Muscle of arm (tissue), 14 donors: ENCODE results near the gene UBXN4. TPM values are rescaled to one million over a fixed set of nuclear protein-coding genes. Genes with fewer than 3 reads are reported as not detected.
"Not testable (repeated sequence)": the region's sequence is repeated elsewhere in the genome, so short reads cannot be mapped to it uniquely, and the experiment has no call there.

Source experiments
- DNase-seq: peaks from one replicate; pipeline ENCODE4 v3.0.0-alpha.2; 2013
- long read RNA-seq, 11 donors: transcript quantifications; one replicate each; lab custom pipeline, GENCODE V29; 2026
- polyA plus RNA-seq, 12 donors: library from polyadenylated mRNA; unstranded; fragments of 120-200 nt; gene quantifications; one replicate each; pipeline ENCODE4 v1.2.1, GENCODE V29; 2013; ENCODE audit not compliant: insufficient read length in 12 of 12

The UBXN4 gene
- polyA plus RNA-seq, result 100 to 1,000 TPM in 4 of 12 donors, 10 to 100 TPM in 8; 68.0 to 113 (median 88.7) TPM
- long read RNA-seq, donor 1, full-length matches to known transcripts, result 7 of 97 reads
- long read RNA-seq, donor 1, partial matches to known transcripts, result 90 of 97 reads
- long read RNA-seq, donor 1, other reads (novel, unspliced or antisense), result 0 of 97 reads
- long read RNA-seq, donor 2, full-length matches to known transcripts, result 6 of 40 reads
- long read RNA-seq, donor 2, partial matches to known transcripts, result 34 of 40 reads
- long read RNA-seq, donor 2, other reads (novel, unspliced or antisense), result 0 of 40 reads
- long read RNA-seq, donor 3, full-length matches to known transcripts, result 5 of 17 reads
- long read RNA-seq, donor 3, partial matches to known transcripts, result 12 of 17 reads
- long read RNA-seq, donor 3, other reads (novel, unspliced or antisense), result 0 of 17 reads
- long read RNA-seq, donor 4, result 0 reads
- long read RNA-seq, donor 5, full-length matches to known transcripts, result 11 of 36 reads
- long read RNA-seq, donor 5, partial matches to known transcripts, result 25 of 36 reads
- long read RNA-seq, donor 5, other reads (novel, unspliced or antisense), result 0 of 36 reads
- long read RNA-seq, donor 6, full-length matches to known transcripts, result 1 of 1 reads
- long read RNA-seq, donor 6, partial matches to known transcripts, result 0 of 1 reads
- long read RNA-seq, donor 6, other reads (novel, unspliced or antisense), result 0 of 1 reads
- long read RNA-seq, donor 7, full-length matches to known transcripts, result 2 of 11 reads
- long read RNA-seq, donor 7, partial matches to known transcripts, result 9 of 11 reads
- long read RNA-seq, donor 7, other reads (novel, unspliced or antisense), result 0 of 11 reads
- long read RNA-seq, donor 8, full-length matches to known transcripts, result 12 of 46 reads
- long read RNA-seq, donor 8, partial matches to known transcripts, result 34 of 46 reads
- long read RNA-seq, donor 8, other reads (novel, unspliced or antisense), result 0 of 46 reads
- long read RNA-seq, donor 9, full-length matches to known transcripts, result 3 of 15 reads
- long read RNA-seq, donor 9, partial matches to known transcripts, result 12 of 15 reads
- long read RNA-seq, donor 9, other reads (novel, unspliced or antisense), result 0 of 15 reads
- long read RNA-seq, donor 10, full-length matches to known transcripts, result 8 of 23 reads
- long read RNA-seq, donor 10, partial matches to known transcripts, result 15 of 23 reads
- long read RNA-seq, donor 10, other reads (novel, unspliced or antisense), result 0 of 23 reads
- long read RNA-seq, donor 11, full-length matches to known transcripts, result 5 of 35 reads
- long read RNA-seq, donor 11, partial matches to known transcripts, result 30 of 35 reads
- long read RNA-seq, donor 11, other reads (novel, unspliced or antisense), result 0 of 35 reads

GRCh38 chr2:135741395-135742324 is at the start of gene UBXN4:
Gene UBXN4, plus strand, starts transcription at chr2:135741855. Its CDS starts 75 bp downstream, at chr2:135741930.
- peak; percentile 98 for DNase-seq

- no peak for DNase-seq
Observed at GRCh38 chr2:135694711-135695110, 46.9 kb upstream of the UBXN4 start.

GRCh38 chr2:135698838-135699237 is 42.8 kb upstream of the UBXN4 start:
- DNase-seq, result no peak

GRCh38 chr2:135701442-135701841 is 40.2 kb upstream of the UBXN4 start:
- no peak for DNase-seq

- no peak for DNase-seq
Observed at GRCh38 chr2:135703300-135703699, 38.4 kb upstream of the UBXN4 start.

GRCh38 chr2:135704075-135704474 is 37.6 kb upstream of the UBXN4 start:
- not testable (repeated sequence) for DNase-seq

GRCh38 chr2:135708159-135708558 is 33.5 kb upstream of the UBXN4 start:
- DNase-seq, result no peak

GRCh38 chr2:135709992-135710391 is 31.7 kb upstream of the UBXN4 start:
- peak; percentile 56 for DNase-seq

GRCh38 chr2:135715086-135715485 is 26.6 kb upstream of the UBXN4 start:
- DNase-seq, result not testable (repeated sequence)

- no peak for DNase-seq
Observed at GRCh38 chr2:135728064-135728743, 13.5 kb upstream of the UBXN4 start.

GRCh38 chr2:135732561-135732960 is 9.1 kb upstream of the UBXN4 start:
- no peak for DNase-seq

- no peak for DNase-seq
Observed at GRCh38 chr2:135733045-135733444, 8.6 kb upstream of the UBXN4 start.

GRCh38 chr2:135736546-135736945 is 5.1 kb upstream of the UBXN4 start:
- DNase-seq, result no peak

- DNase-seq, result no peak
Observed at GRCh38 chr2:135740206-135740605, 1.4 kb upstream of the UBXN4 start.

- no peak for DNase-seq
Observed at GRCh38 chr2:135741043-135741394, 636 bp upstream of the UBXN4 start.

GRCh38 chr2:135742325-135742757 is 686 bp downstream of the UBXN4 start:
- peak; percentile 64 for DNase-seq

- DNase-seq, result no peak
Observed at GRCh38 chr2:135743860-135744259, 2.2 kb downstream of the UBXN4 start.

- no peak for DNase-seq
Observed at GRCh38 chr2:135744760-135745314, 3.2 kb downstream of the UBXN4 start.

- no peak for DNase-seq
Observed at GRCh38 chr2:135745545-135745944, 3.9 kb downstream of the UBXN4 start.

GRCh38 chr2:135755573-135755972 is 13.9 kb downstream of the UBXN4 start:
- no peak for DNase-seq
